Measurements from ENCODE around the gene KLK12.

KLK12 gene

DNA sequence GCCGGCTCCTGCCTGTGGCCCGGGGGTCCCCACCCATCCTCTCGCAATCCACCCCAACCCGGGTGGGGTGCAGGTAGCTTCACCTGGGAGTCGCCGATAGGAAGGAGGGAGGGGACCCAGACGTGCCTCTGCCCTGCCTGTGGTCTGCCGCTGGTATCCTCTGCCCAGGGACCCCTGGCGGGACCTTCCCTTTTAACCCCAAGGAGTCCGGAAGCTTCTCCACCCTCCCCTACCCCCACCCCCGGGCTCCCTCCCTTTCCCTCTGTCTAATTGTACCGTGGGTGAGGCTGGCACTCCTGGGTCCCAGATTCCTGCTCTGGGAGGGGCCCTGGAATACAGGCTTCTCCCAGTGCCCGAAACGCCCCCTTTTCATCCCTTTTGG lies 15.3 kb downstream of the KLK12 start, which contains the start of gene KLK10:
Gene KLK10, minus strand, starts transcription at position 166 of the 382 bp plus-strand sequence. CDS start 579 bp downstream, outside the sequence.
- no peak for DNase-seq (ENCODE audit: low read depth in 2 of 2)
- TF ChIP-seq, protein P1, sequence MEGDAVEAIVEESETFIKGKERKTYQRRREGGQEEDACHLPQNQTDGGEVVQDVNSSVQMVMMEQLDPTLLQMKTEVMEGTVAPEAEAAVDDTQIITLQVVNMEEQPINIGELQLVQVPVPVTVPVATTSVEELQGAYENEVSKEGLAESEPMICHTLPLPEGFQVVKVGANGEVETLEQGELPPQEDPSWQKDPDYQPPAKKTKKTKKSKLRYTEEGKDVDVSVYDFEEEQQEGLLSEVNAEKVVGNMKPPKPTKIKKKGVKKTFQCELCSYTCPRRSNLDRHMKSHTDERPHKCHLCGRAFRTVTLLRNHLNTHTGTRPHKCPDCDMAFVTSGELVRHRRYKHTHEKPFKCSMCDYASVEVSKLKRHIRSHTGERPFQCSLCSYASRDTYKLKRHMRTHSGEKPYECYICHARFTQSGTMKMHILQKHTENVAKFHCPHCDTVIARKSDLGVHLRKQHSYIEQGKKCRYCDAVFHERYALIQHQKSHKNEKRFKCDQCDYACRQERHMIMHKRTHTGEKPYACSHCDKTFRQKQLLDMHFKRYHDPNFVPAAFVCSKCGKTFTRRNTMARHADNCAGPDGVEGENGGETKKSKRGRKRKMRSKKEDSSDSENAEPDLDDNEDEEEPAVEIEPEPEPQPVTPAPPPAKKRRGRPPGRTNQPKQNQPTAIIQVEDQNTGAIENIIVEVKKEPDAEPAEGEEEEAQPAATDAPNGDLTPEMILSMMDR (IDR thresholded peaks at IDR 0.05; ENCODE audit: low read depth, low read length) = no peak
- H3K4me3 ChIP-seq (replicated peaks in 1 of 2; ENCODE audit: low read depth in 2 of 2, low read length in 2 of 2) = peak within 1 kb of the TSS in 1 of 2 donors; percentile 19

DNA sequence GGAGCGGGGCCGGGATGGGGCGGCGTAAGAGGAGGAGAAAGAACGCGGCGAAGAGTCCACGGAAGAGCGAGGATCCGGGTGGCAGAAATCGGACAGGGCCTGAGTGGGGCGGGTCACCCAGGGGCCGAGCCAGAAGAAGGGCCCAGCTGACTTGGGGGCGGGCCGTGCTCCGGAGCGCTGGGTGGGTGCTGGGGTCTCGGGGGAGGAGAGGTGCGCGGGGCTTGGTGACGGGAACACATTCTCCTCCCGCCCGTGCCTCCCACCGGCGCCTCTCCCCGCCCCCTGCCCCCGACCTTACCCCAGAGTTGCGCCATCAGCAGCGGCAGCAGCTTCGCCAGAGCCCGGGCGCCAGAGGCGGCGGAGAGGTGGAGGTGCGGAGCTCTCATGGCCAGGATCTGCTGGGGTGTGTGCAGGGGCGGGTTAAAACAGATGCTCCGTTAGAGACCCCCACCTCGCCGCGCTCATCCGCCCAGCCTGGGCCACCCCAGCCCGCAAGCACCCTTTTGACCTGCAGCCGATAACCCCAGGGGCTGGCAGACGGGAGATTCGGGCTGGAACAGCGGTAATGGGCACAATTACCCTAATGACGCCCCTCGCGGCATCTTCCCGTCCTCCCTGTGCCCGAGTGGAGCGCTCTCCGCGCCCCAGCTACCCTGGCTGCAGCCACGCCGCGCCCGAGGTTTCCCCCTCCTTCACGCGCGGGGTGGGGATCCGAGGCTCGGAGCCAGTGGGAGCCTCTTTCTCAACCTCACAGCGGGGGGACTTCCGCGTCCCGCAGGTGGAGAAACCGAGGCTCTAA lies 15.9 kb downstream of the KLK12 start:
- TF ChIP-seq, protein P1 (IDR thresholded peaks at IDR 0.05; ENCODE audit: low read depth, low read length) = no peak
- peak overlapping the region in 1 of 2 donors; percentile 19 for H3K4me3 ChIP-seq (replicated peaks in 1 of 2; ENCODE audit: low read depth in 2 of 2, low read length in 2 of 2)
- DNase-seq (ENCODE audit: low read depth in 2 of 2) = peak in 1 of 2 donors; percentile 44

DNA sequence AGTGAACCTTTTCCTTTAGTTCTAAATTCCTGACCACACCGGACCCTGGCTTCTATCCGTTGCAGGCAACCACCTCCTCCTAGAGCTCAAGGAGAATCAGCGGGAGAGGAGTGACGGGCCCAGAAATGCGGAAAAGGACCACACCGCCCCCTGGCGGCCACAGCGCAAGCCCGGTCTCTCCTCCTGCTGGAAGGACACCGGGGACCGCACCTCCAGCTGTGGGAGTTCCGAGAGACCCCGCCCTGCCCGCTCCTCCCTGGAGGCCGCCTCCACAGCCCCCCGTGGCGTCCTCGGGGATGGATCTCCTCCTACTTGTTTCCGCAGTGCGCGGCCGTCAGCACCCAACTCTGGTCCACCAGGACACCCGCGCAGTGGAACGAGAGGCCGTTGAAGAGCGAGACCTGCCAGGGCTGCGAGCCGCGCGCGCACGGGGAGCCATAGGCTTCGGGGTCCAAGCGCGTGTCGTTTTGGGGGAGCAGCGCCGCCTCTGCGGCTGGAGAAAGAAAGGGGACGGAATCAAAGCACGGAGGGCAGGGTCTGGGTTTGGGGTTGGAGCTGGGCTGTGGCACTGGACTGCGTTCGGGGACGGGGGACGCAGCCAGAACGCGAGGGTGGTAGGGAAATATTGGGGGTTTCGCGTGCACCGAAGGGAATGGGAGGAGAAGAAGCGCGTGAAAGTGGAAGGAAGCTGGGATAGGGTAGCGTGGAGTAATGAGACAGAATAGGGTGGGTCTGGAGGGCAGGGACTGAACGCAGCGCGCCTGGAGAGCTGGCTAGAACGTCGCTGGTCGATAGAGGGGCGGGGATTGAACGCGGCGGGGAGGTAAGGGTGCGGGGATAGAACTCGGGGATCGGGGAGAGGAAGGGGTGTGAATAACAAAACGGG lies 17.8 kb downstream of the KLK12 start:
- TF ChIP-seq, protein P1 (IDR thresholded peaks at IDR 0.05; ENCODE audit: low read depth, low read length) = peak; percentile 66
- H3K4me3 ChIP-seq (replicated peaks in 1 of 2; ENCODE audit: low read depth in 2 of 2, low read length in 2 of 2) = peak overlapping the region in 1 of 2 donors; percentile 25
- DNase-seq (ENCODE audit: low read depth in 2 of 2) = peak; percentile 49 to 61

DNA sequence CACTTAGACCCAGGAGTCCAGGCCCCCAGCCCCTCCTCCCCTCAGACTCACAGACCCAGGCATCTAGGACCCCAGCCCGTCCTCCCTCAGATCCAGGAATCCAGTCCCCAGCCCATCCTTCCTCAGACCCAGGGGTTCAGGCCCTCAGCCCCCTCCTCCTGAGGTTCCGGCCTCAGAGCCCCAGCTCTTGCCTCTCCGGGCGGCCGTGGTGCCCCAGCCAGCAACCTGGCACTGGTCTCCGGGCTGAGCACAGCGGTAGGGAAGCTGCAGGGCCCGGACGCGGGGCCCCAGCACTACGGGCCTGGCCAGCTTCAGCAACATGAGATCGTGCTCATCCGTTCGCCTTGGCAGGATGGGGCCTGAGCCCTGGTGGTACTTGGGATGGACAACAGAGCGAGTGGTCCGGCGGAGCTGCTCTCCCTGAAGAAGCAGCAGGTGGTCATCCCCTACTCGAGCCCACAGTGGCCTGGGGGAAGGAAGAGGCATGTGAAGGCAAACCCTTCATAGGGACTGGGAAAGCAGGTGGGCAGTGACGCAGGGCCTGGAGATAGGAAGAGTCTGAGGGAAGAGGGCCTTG lies 19.0 kb downstream of the KLK12 start:
- TF ChIP-seq, protein P1 (IDR thresholded peaks at IDR 0.05; ENCODE audit: low read depth, low read length) = no peak
- H3K4me3 ChIP-seq (replicated peaks in 1 of 2; ENCODE audit: low read depth in 2 of 2, low read length in 2 of 2) = no peak overlapping the region
- no peak for DNase-seq (ENCODE audit: low read depth in 2 of 2)

DNA sequence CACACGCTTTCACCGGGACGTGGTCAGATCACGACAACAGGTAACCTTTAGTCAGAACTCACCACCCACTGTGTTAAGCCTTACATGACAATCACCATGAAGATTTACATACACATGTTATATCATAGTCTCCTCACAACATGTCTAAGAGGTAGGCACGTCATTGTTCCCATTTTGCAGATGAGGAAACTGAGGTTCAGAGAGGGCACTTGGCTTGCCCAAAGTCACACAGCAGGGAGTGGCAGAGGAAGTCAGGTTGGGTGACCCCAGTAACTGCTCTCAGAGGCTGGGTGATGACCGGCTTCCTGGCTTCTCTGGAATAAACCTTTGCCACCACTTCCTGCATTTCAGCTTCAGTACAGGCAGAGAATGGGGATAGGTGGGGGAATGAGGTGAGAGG lies 20.6 kb downstream of the KLK12 start:
- TF ChIP-seq, protein P1 (IDR thresholded peaks at IDR 0.05; ENCODE audit: low read depth, low read length) = no peak
- DNase-seq (ENCODE audit: low read depth in 2 of 2) = no peak
- H3K4me3 ChIP-seq (replicated peaks in 1 of 2; ENCODE audit: low read depth in 2 of 2, low read length in 2 of 2) = no peak overlapping the region

DNA sequence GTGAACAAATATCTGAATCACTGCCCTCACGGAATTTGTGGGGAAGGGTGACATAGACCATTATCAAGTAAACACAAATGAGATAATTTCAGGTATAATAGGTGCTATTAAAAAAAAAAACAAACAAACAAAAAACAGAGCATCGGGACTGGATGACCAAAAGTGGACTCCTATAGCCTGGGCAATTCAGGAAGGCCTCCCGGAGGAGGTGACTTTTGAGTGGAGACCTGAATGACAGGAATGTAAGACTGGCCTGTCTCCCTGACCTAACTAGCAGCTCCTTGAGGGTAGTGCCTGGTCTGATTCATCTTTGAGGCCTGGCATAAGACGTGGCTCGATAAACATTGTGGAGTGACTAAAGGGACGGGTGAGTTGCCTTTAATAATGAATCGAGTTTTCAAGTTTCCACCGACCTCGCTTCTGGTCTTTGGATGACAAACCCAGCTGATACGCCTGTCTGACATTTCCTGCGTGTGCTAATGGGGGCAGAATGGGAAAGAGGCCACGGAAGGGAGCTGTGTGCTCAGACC lies 22.1 kb downstream of the KLK12 start:
- DNase-seq (ENCODE audit: low read depth in 2 of 2) = no peak
- TF ChIP-seq, protein P1 (IDR thresholded peaks at IDR 0.05; ENCODE audit: low read depth, low read length) = no peak
- H3K4me3 ChIP-seq (replicated peaks in 1 of 2; ENCODE audit: low read depth in 2 of 2, low read length in 2 of 2) = no peak overlapping the region

All from cardiac fibroblast (primary cell).